OCI-LY1 (cell line): ENCODE results near the gene MUC5AC.

ENCODE experiments used
- H2AFZ ChIP-seq: fragments of 200-600 bp; sonication (generic), shearing (Covaris generic); 2 replicates; pipeline ENCODE4 v1.6.0; 2014; ENCODE audit warnings: antibody characterized with exemption, mild to moderate bottlenecking, low read length
- H3F3A ChIP-seq: fragments of 200-600 bp; sonication (generic), shearing (Covaris generic); 2 replicates; pipeline ENCODE4 v1.6.0; 2014; ENCODE audit warnings: mild to moderate bottlenecking, antibody characterized with exemption, low read length, moderate library complexity; ENCODE audit not compliant: insufficient read depth
- H3K27ac ChIP-seq: fragments of 200-600 bp; sonication (generic); 2 replicates; pipeline ENCODE4 v1.5.1; 2014; ENCODE audit warnings: low read length, mixed run types, mild to moderate bottlenecking, low read depth; ENCODE audit not compliant: poor library complexity, severe bottlenecking
- H3K27me3 ChIP-seq: fragments of 200-600 bp; sonication (generic); 2 replicates; pipeline ENCODE4 v1.6.0; 2014; ENCODE audit warnings: antibody characterized with exemption, mild to moderate bottlenecking, low read length, moderate library complexity; ENCODE audit not compliant: insufficient read depth
- H3K36me3 ChIP-seq: fragments of 200-600 bp; sonication (generic); 2 replicates; pipeline ENCODE4 v1.6.1; 2014; ENCODE audit warnings: mild to moderate bottlenecking, antibody characterized with exemption, low read length, moderate library complexity, mixed read lengths; ENCODE audit not compliant: insufficient read depth
- H3K4me1 ChIP-seq: fragments of 200-600 bp; sonication (generic); 2 replicates; pipeline ENCODE4 v1.5.1; 2014; ENCODE audit warnings: mild to moderate bottlenecking, low read length, moderate library complexity; ENCODE audit not compliant: insufficient read depth, severe bottlenecking
- H3K4me2 ChIP-seq: fragments of 200-600 bp; sonication (generic), shearing (Covaris generic); 2 replicates; pipeline ENCODE4 v1.6.1; 2014; ENCODE audit warnings: low read length
- H3K4me3 ChIP-seq: fragments of 200-600 bp; sonication (generic); 2 replicates; pipeline ENCODE4 v1.5.1; 2014; ENCODE audit warnings: low read length, low read depth, mild to moderate bottlenecking, mixed read lengths; ENCODE audit not compliant: poor library complexity, severe bottlenecking
- H3K79me2 ChIP-seq: fragments of 200-600 bp; shearing (Covaris generic); 2 replicates; pipeline ENCODE4 v1.6.1; 2016; ENCODE audit warnings: mixed run types, low read length, mixed read lengths; ENCODE audit not compliant: insufficient read depth
- H3K9ac ChIP-seq: fragments of 200-600 bp; sonication (generic), shearing (Covaris generic); 2 replicates; pipeline ENCODE4 v1.6.1; 2014; ENCODE audit warnings: mild to moderate bottlenecking, low read length, mixed read lengths
- H3K9me2 ChIP-seq: fragments of 200-600 bp; sonication (generic), shearing (Covaris generic); 2 replicates; pipeline ENCODE4 v1.6.1; 2014; ENCODE audit warnings: low read depth, mild to moderate bottlenecking, low read length, mixed read lengths
- H3K9me3 ChIP-seq: fragments of 200-600 bp; shearing (Covaris generic); 2 replicates; pipeline ENCODE4 v1.6.1; 2014; ENCODE audit warnings: low read length, mixed read lengths
- H4K20me1 ChIP-seq: fragments of 200-600 bp; sonication (generic), shearing (Covaris generic); 2 replicates; pipeline ENCODE4 v1.6.0; 2016; ENCODE audit warnings: mild to moderate bottlenecking, low read length; ENCODE audit not compliant: insufficient read depth
- EZH2 ChIP-seq: fragments of 200-600 bp; sonication (generic), shearing (Covaris generic); IDR thresholded peaks from 2 replicates; pipeline ENCODE4 v1.8.0; 2017; ENCODE audit warnings: borderline replicate concordance, mixed run types, mild to moderate bottlenecking, antibody characterized with exemption, low read length, moderate library complexity, mixed read lengths
- TF ChIP-seq, protein P1 (sequence below): fragments of 200-600 bp; sonication (generic), shearing (Covaris generic); IDR thresholded peaks from 2 replicates; pipeline ENCODE4 v1.5.1; 2017; ENCODE audit warnings: mild to moderate bottlenecking, antibody characterized with exemption, low read length, moderate library complexity, mixed read lengths

MUC5AC gene

DNA sequence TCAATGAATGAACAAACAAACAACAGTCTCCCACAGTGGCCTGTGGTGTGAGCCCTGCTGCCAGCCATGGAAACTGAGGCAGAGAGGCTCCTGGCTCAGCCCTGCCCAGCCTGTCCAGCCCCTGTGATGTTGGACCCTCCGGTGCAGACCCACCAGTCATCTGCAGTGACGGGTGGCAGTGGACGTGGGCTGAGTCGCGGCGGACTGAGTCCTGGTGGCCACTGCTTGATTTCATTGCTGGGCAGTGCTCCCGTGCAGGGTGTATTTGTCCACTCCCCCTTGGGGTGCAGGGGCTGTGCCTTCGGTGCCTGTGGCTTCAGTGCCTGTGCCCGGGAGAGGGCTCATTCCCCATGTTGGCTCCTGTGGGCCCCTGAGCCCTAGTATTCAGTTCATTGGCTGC, 31.9 kb upstream of the MUC5AC start:
- H4K20me1 ChIP-seq, result no peaks in the 10 kb centered on the region
- H2AFZ ChIP-seq, result no peak overlapping the region
- TF ChIP-seq, protein P1, sequence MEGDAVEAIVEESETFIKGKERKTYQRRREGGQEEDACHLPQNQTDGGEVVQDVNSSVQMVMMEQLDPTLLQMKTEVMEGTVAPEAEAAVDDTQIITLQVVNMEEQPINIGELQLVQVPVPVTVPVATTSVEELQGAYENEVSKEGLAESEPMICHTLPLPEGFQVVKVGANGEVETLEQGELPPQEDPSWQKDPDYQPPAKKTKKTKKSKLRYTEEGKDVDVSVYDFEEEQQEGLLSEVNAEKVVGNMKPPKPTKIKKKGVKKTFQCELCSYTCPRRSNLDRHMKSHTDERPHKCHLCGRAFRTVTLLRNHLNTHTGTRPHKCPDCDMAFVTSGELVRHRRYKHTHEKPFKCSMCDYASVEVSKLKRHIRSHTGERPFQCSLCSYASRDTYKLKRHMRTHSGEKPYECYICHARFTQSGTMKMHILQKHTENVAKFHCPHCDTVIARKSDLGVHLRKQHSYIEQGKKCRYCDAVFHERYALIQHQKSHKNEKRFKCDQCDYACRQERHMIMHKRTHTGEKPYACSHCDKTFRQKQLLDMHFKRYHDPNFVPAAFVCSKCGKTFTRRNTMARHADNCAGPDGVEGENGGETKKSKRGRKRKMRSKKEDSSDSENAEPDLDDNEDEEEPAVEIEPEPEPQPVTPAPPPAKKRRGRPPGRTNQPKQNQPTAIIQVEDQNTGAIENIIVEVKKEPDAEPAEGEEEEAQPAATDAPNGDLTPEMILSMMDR, result no peak
- no peak for TF ChIP-seq EZH2
- H3K27ac ChIP-seq, result no peak overlapping the region
- H3K4me2 ChIP-seq, result no peak overlapping the region
- H3K9me2 ChIP-seq, result no peaks in the 10 kb centered on the region
- H3K4me3 ChIP-seq, result no peak overlapping the region
- H3K9me3 ChIP-seq, result no peaks in the 10 kb centered on the region
- no peak overlapping the region for H3K9ac ChIP-seq
- no peaks in the 10 kb centered on the region for H3K79me2 ChIP-seq
- no peaks in the 10 kb centered on the region for H3K4me1 ChIP-seq
- H3F3A ChIP-seq, result no peaks in the 10 kb centered on the region
- H3K27me3 ChIP-seq, result no peaks in the 10 kb centered on the region
- H3K36me3 ChIP-seq, result no peaks in the 10 kb centered on the region

DNA sequence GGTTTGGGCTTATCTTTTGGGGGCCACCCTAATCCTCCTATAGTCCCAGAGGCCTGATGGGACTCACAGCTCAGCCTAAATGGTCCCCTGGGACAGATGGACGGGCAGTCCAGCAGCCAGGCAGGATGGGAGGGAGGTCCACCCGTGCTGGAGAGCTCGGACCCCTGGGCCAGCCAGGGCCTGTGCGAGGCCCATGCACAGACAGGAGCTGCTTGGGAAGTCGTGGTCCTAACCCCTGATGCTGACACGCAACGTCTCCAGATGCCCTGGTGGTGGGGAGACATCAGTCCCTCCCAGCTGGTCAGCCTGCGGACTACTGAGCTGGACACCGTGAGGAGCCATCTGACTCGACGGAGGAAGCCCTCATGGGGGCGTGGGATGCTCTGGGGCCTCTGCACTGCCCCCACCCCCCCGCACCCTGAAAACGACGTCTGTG, 31.2 kb upstream of the MUC5AC start:
- no peak overlapping the region for H3K9ac ChIP-seq
- H3F3A ChIP-seq, result no peaks in the 10 kb centered on the region
- H3K79me2 ChIP-seq, result no peaks in the 10 kb centered on the region
- no peaks in the 10 kb centered on the region for H3K27me3 ChIP-seq
- no peaks in the 10 kb centered on the region for H3K36me3 ChIP-seq
- H3K4me3 ChIP-seq, result no peak overlapping the region
- H2AFZ ChIP-seq, result no peak overlapping the region
- H3K4me2 ChIP-seq, result no peak overlapping the region
- H3K9me2 ChIP-seq, result no peaks in the 10 kb centered on the region
- no peaks in the 10 kb centered on the region for H3K4me1 ChIP-seq
- no peaks in the 10 kb centered on the region for H4K20me1 ChIP-seq
- TF ChIP-seq, protein P1, result no peak
- TF ChIP-seq EZH2, result no peak
- H3K9me3 ChIP-seq, result no peaks in the 10 kb centered on the region
- H3K27ac ChIP-seq, result no peak overlapping the region

DNA sequence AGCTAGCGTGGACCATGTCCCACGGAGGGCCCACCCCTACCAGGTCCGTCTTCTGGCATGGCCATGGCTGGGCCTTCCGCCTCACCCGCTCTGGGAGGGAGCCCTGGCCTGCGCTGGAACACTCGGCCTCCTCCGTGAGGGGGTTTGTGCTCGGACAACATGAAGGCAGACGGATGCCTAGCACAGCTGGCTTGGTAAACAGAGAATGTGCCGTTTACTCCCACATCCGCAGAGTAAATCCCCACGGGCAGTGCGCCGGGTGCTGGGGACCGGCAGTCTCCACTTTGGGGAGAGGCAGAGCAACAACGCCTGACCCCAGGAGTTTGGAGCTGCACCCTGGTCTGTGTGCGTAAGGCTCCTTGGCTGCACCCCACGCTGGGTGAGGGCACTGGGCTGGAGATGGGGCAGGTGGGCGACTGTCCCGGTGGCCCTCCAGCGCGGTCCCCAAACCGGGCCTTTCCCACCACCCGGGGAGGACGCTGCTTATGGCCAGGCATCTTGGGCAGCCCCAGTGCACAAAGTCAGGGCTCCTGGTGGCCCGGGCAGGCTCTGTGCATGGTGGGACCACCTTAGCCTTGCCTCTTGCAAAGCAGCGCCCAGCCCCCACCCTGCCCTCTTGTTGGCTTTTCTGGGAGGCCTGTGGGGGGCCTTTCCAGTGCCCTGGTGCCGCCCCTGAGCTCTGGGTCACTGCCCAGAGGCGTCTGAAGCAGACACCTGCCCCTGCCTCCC, 30.7 kb upstream of the MUC5AC start:
- H3K36me3 ChIP-seq, result no peaks in the 10 kb centered on the region
- H3K4me2 ChIP-seq, result no peak overlapping the region
- H3K9me3 ChIP-seq, result no peaks in the 10 kb centered on the region
- H3K79me2 ChIP-seq, result no peaks in the 10 kb centered on the region
- H4K20me1 ChIP-seq, result no peaks in the 10 kb centered on the region
- H2AFZ ChIP-seq, result no peak overlapping the region
- no peak overlapping the region for H3K4me3 ChIP-seq
- H3K9ac ChIP-seq, result no peak overlapping the region
- H3K9me2 ChIP-seq, result no peaks in the 10 kb centered on the region
- no peaks in the 10 kb centered on the region for H3F3A ChIP-seq
- no peak overlapping the region for H3K27ac ChIP-seq
- no peaks in the 10 kb centered on the region for H3K27me3 ChIP-seq
- H3K4me1 ChIP-seq, result no peaks in the 10 kb centered on the region
- TF ChIP-seq, protein P1, result no peak
